HG03354 (cell line): ENCODE data around the gene ZBTB7C.
"Not testable (repeated sequence)": the region's sequence is repeated elsewhere in the genome, so short reads cannot be mapped to it uniquely, and the experiment has no call there.

Source experiments
- ATAC-seq: cut with Tn5 transposase; IDR thresholded peaks from one replicate; pipeline ENCODE4 v1.9.1; 2021; ENCODE audit warnings: mild to moderate bottlenecking; ENCODE audit not compliant: unreplicated experiment, poor library complexity, severe bottlenecking

Gene ZBTB7C

GRCh38 chr18:48281460-48281859 is 127.7 kb downstream of the ZBTB7C start:
- ATAC-seq = not testable (repeated sequence)

GRCh38 chr18:48279312-48279711 is 129.9 kb downstream of the ZBTB7C start:
- ATAC-seq = no peak

GRCh38 chr18:48278081-48278480 is 131.1 kb downstream of the ZBTB7C start:
- ATAC-seq = no peak

GRCh38 chr18:48274301-48274700 is 134.9 kb downstream of the ZBTB7C start:
- no peak for ATAC-seq

GRCh38 chr18:48270929-48271328 is 138.3 kb downstream of the ZBTB7C start:
- no peak for ATAC-seq

- no peak for ATAC-seq
Measured at GRCh38 chr18:48265328-48265727, 143.9 kb downstream of the ZBTB7C start.

- ATAC-seq = no peak
Measured at GRCh38 chr18:48263914-48264902, 145.0 kb downstream of the ZBTB7C start.

GRCh38 chr18:48263192-48263853 is 145.9 kb downstream of the ZBTB7C start:
- ATAC-seq = no peak

GRCh38 chr18:48260237-48260636 is 148.9 kb downstream of the ZBTB7C start:
- ATAC-seq = no peak

GRCh38 chr18:48256848-48257247 is 152.3 kb downstream of the ZBTB7C start:
- no peak for ATAC-seq

- no peak for ATAC-seq
Measured at GRCh38 chr18:48254077-48254602, 155.0 kb downstream of the ZBTB7C start.

- ATAC-seq = no peak
Measured at GRCh38 chr18:48252525-48252924, 156.7 kb downstream of the ZBTB7C start.

- no peak for ATAC-seq
Measured at GRCh38 chr18:48250918-48251317, 158.3 kb downstream of the ZBTB7C start.

GRCh38 chr18:48250362-48250907 is 158.7 kb downstream of the ZBTB7C start:
- no peak for ATAC-seq

GRCh38 chr18:48249854-48250253 is 159.3 kb downstream of the ZBTB7C start:
- ATAC-seq = no peak

GRCh38 chr18:48244530-48244929 is 164.7 kb downstream of the ZBTB7C start:
- no peak for ATAC-seq

- ATAC-seq = no peak
Measured at GRCh38 chr18:48238636-48239035, 170.5 kb downstream of the ZBTB7C start.

- no peak for ATAC-seq
Measured at GRCh38 chr18:48238206-48238605, 171.0 kb downstream of the ZBTB7C start.

GRCh38 chr18:48236822-48237221 is 172.4 kb downstream of the ZBTB7C start:
- ATAC-seq = no peak

GRCh38 chr18:48230467-48231113 is 178.6 kb downstream of the ZBTB7C start:
- no peak for ATAC-seq
